ENCODE results near the gene DAPK1.

The DAPK1 gene

GRCh38 chr9:87567983-87568382 lies 70.3 kb downstream of the DAPK1 start:
- no peak for DNase-seq (ENCODE audit: low read depth in 2 of 2, low spot score in 1 of 2)

DNA sequence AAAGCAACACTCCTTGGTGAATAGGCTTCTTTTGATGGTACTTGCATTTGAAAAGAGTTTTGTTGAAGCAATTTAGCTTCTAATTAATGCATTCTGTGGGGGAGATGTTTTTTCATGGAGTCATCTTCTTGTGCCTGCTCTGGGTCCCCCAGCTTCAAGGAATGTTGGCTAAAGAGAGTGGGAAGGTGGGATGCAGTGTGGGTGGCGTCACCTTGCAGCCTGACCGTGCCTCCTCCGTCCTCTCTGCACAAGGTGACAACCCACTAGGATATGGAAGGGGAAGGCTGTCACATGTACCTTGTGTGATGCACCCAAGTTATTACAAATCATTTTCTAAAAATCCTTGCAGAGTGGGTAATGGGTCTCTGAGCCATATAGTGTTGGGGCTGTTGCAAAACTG lies 70.7 kb downstream of the DAPK1 start:
- DNase-seq (ENCODE audit: low read depth in 2 of 2, low spot score in 1 of 2), result no peak

DNA sequence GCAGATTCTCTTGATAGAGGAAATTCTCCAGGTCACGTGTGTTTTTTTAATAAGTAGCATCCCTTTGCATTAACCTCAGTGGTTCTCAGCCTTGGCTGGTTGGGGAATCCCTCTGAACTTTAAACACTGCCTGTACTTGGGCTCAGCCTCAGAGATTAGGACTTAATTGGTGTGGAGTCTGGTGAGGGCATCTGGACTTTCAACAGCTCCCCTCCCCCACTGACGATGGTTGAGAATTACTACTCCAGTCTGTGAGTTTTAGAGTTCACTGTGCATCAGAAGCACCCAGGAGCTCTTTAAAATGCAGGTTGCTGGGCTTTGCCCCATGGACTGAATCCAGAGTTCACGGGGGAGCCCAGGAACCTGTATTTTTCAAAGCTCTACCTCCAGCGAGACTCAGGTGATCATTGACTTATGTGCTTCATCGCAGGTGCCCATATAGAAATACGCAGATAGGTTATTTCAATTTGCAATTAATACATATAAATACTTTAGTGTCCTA lies 71.4 kb downstream of the DAPK1 start:
- no peak for DNase-seq (ENCODE audit: low read depth in 2 of 2, low spot score in 1 of 2)

- DNase-seq (ENCODE audit: low read depth in 2 of 2, low spot score in 1 of 2), result no peak
These were observed 71.9 kb downstream of the DAPK1 start for GRCh38 chr9:87569518-87569917.

GRCh38 chr9:87570000-87570908 lies 72.6 kb downstream of the DAPK1 start:
- no peak for DNase-seq (ENCODE audit: low read depth in 2 of 2, low spot score in 1 of 2)

GRCh38 chr9:87572719-87573118 lies 75.1 kb downstream of the DAPK1 start:
- DNase-seq (ENCODE audit: low read depth in 2 of 2, low spot score in 1 of 2), result no peak

GRCh38 chr9:87573841-87574342 lies 76.2 kb downstream of the DAPK1 start:
- no peak for DNase-seq (ENCODE audit: low read depth in 2 of 2, low spot score in 1 of 2)

GRCh38 chr9:87577746-87578145 lies 80.1 kb downstream of the DAPK1 start:
- no peak for DNase-seq (ENCODE audit: low read depth in 2 of 2, low spot score in 1 of 2)

GRCh38 chr9:87578625-87579024 lies 81.0 kb downstream of the DAPK1 start:
- no peak for DNase-seq (ENCODE audit: low read depth in 2 of 2, low spot score in 1 of 2)

GRCh38 chr9:87579781-87580541 lies 82.3 kb downstream of the DAPK1 start:
- no peak for DNase-seq (ENCODE audit: low read depth in 2 of 2, low spot score in 1 of 2)

DNA sequence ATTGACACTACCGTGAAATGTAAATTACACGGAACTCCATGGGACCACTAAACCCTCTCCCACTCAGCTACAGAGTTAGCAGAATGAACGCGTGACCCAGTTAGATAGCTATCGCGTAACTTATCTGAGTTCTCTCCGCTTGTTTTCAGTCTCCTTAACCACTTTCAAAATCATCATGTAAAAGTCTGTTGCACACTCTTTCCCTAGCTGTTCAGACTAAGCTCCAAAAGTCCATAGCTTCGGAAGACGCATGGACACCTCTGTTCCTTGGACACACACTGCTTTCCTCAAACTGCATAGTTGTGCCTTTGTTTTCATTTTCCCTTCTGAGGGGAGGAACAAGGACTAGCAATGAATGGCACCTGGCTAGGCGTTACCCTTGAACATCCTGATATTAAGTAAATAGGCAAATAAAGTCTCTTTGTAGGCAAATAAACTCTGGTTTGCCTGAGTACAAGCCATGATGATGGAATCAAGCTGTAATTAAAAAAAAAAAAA lies 83.3 kb downstream of the DAPK1 start:
- no peak for DNase-seq (ENCODE audit: low read depth in 2 of 2, low spot score in 1 of 2)

DNA sequence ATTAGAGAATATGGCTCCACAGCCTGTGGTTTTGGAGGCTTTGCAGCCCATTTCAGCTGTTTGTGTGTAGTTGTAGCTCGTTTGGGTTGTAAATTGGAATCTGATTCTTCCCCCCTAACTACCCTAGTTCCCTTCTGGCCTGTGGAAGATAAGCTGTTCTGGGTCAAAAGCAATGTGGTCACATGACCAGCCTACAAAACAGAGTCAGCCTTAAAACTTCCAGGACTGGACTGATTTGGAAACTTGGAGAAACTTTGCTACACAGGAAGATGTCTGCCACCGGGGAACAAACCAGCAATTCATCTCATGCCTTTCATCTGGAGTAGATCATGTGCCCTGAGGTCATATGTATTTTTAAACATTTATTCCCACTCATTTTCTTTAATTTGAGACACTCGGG lies 83.8 kb downstream of the DAPK1 start:
- no peak for DNase-seq (ENCODE audit: low read depth in 2 of 2, low spot score in 1 of 2)

GRCh38 chr9:87581949-87582637 lies 84.4 kb downstream of the DAPK1 start:
- DNase-seq (ENCODE audit: low read depth in 2 of 2, low spot score in 1 of 2), result no peak

DNA sequence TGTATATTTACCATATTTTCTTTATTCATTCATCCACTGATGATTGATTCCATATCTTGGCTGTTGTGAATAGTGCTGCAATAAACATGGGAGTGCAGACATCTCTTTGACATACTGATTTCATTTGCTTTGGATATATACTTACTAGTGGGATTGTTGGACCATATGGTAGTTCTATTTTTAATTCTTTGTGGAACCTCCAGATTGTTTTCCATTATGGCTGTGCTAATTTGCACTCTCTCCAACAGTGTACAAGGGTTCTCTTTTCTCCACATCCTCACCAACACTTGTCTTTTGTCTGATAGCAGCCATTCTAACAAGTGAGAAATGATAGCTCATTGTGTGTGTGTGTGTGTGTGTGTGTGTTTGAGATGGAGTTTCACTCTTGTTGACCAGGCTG lies 86.7 kb downstream of the DAPK1 start:
- DNase-seq (ENCODE audit: low read depth in 2 of 2, low spot score in 1 of 2), result no peak

DNA sequence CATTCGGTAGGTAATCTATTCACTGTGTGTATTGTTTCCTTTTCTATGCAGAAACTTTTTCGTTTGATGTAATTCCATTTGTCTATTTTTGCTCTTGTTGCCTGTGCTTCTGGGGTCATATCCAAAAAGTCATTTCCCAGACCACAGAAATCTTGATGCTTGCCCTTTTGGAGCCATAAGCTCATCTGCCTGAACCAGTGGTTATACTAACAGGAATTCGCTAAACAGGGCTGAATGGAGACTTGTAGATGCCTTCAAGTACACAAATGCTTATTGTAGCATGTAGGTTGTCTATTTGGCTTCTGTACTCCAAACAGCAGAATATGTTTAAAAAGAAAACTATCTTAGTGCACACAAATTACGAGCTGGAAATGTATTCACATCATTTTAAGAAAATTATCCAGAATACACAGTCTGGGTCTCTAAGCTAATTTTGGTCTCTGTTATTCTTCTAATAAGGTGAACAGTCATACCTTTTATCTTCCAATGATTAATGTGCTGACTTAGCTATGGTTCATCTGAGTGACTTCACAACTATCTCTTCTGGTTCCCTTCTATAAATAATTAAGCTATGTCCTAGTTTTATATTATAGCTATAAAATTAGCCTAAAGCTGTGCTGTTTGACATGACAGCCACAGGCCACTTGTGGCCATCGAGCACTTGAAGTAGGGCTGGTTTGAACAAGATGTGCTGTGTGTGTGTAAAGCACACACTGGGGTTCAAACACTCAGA lies 87.6 kb downstream of the DAPK1 start:
- no peak for DNase-seq (ENCODE audit: low read depth in 2 of 2, low spot score in 1 of 2)

- DNase-seq (ENCODE audit: low read depth in 2 of 2, low spot score in 1 of 2), result no peak
These were observed 89.2 kb downstream of the DAPK1 start for GRCh38 chr9:87586731-87587355.

DNA sequence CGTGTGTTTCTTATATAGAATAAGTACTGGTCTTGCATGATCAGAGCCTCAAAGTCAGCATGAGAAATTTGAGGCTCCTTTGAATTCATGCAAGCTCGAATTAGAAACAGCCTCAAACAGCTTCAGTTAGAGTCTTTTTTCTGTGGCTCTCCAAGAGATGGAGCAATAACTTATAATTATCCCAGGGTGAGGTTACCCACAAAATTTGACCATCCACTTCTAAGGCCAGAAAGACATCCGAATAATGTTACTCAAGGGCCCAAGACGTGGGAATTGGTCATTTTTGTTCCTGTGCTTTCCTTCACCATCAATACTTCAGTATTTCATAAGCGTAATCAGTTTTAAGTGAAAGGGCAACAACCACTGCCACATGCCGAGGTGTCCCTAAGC lies 89.7 kb downstream of the DAPK1 start:
- no peak for DNase-seq (ENCODE audit: low read depth in 2 of 2, low spot score in 1 of 2)

DNA sequence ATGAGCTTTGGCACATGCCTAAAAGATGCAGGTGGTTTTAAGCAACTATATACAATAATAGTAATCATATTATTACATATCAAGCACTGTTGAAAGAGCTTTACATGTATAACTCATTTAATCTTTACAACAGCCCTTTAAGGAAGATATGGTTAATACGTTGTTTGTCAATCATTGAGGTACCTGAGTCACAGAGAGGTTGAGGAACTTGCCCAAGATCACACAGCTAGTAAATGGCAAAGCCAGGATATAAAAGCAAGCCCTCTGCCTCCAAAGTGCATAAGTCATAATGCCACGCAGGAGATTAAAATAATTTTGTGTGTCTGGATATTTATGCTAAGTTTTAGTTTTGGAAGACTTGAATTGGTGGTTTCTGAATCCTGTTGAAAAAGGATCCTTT lies 90.2 kb downstream of the DAPK1 start:
- no peak for DNase-seq (ENCODE audit: low read depth in 2 of 2, low spot score in 1 of 2)

DNA sequence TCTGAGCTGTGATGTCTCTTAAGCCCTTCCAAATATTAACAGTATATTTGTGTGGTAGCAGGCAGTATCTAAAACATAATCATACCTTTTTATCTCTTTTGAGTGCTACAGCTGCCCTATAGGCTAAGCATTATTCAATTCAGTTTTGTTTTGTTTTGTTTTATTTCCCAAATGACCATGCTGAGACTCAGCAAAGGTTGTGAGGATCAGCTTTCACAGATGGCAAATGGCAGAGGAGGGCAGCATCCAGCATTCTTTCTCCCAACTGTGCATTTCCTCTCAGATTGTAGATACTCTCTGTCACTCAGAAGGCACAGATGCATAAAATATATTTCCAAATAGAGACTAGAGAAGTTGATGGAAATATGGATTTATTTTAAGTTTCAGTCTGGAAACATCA lies 90.7 kb downstream of the DAPK1 start:
- DNase-seq (ENCODE audit: low read depth in 2 of 2, low spot score in 1 of 2), result no peak

- DNase-seq (ENCODE audit: low read depth in 2 of 2, low spot score in 1 of 2), result no peak
These were observed 93.3 kb downstream of the DAPK1 start for GRCh38 chr9:87590996-87591395.

Measured in stimulated activated CD8-positive, alpha-beta memory T cell treated with anti-CD3 and anti-CD28 coated beads, Interleukin-4, amount 100 ng/mL, for 1 hour (primary cell).